ENCODE results near the gene POLDIP2.

POLDIP2 gene

GRCh38 chr17:28335959-28336871 lies 21.1 kb downstream of the POLDIP2 start:
- DNase-seq (ENCODE audit: low read depth in 2 of 2): peak in 1 of 2 donors; percentile 6

- DNase-seq (ENCODE audit: low read depth in 2 of 2): peak; percentile 97 to 98
Observed at GRCh38 chr17:28335201-28335958, 21.9 kb downstream of the POLDIP2 start, which contains the start of the genes IFT20 and TNFAIP1. Gene IFT20, minus strand, starts transcription at chr17:28335472. Its CDS starts 3,487 bp downstream, at chr17:28331985. Gene TNFAIP1, plus strand, starts transcription at chr17:28335761. Its CDS starts 3,761 bp downstream, at chr17:28339522.

GRCh38 chr17:28334666-28335200 lies 22.6 kb downstream of the POLDIP2 start:
- no peak for DNase-seq (ENCODE audit: low read depth in 2 of 2)

GRCh38 chr17:28334171-28334570 lies 23.2 kb downstream of the POLDIP2 start:
- no peak for DNase-seq (ENCODE audit: low read depth in 2 of 2)

- no peak for DNase-seq (ENCODE audit: low read depth in 2 of 2)
Observed at GRCh38 chr17:28333083-28333746, 24.1 kb downstream of the POLDIP2 start.

- DNase-seq (ENCODE audit: low read depth in 2 of 2): no peak
Observed at GRCh38 chr17:28331891-28332420, 25.4 kb downstream of the POLDIP2 start.

GRCh38 chr17:28330671-28331070 lies 26.7 kb downstream of the POLDIP2 start:
- DNase-seq (ENCODE audit: low read depth in 2 of 2): no peak

GRCh38 chr17:28328325-28328724 lies 29.0 kb downstream of the POLDIP2 start:
- no peak for DNase-seq (ENCODE audit: low read depth in 2 of 2)

- no peak for DNase-seq (ENCODE audit: low read depth in 2 of 2)
Observed at GRCh38 chr17:28327709-28328108, 29.6 kb downstream of the POLDIP2 start.

GRCh38 chr17:28327031-28327607 lies 30.2 kb downstream of the POLDIP2 start:
- no peak for DNase-seq (ENCODE audit: low read depth in 2 of 2)

GRCh38 chr17:28326114-28326513 lies 31.2 kb downstream of the POLDIP2 start:
- DNase-seq (ENCODE audit: low read depth in 2 of 2): no peak

GRCh38 chr17:28325211-28325610 lies 32.1 kb downstream of the POLDIP2 start:
- no peak for DNase-seq (ENCODE audit: low read depth in 2 of 2)

GRCh38 chr17:28324781-28325180 lies 32.5 kb downstream of the POLDIP2 start:
- DNase-seq (ENCODE audit: low read depth in 2 of 2): no peak

- DNase-seq (ENCODE audit: low read depth in 2 of 2): no peak
Observed at GRCh38 chr17:28324267-28324745, 33.0 kb downstream of the POLDIP2 start.

- DNase-seq (ENCODE audit: low read depth in 2 of 2): no peak
Observed at GRCh38 chr17:28320215-28321061, 36.9 kb downstream of the POLDIP2 start.

GRCh38 chr17:28319598-28319935 lies 37.8 kb downstream of the POLDIP2 start:
- no peak for DNase-seq (ENCODE audit: low read depth in 2 of 2)

GRCh38 chr17:28318759-28319597 lies 38.3 kb downstream of the POLDIP2 start, which contains the start of gene TMEM97:
Gene TMEM97, plus strand, starts transcription at chr17:28319200. Its CDS starts 40 bp downstream, at chr17:28319240.
- DNase-seq (ENCODE audit: low read depth in 2 of 2): peak; percentile 92 to 94

- DNase-seq (ENCODE audit: low read depth in 2 of 2): no peak
Observed at GRCh38 chr17:28317966-28318758, 39.2 kb downstream of the POLDIP2 start.
